ENCODE data around the gene PSMC5. TPM values are rescaled to one million over a fixed set of nuclear protein-coding genes. Genes with fewer than 3 reads are reported as not detected.

The PSMC5 gene
- total RNA-seq, 3 donors from 2014 or later: 272 to 298 (median 280) TPM

Other genes with a start within 250 kb of the PSMC5 start
- 10 to 100 TPM; 38.9 to 47.0 (median 40.7) TPM for gene TACO1, start 226.5 kb upstream of the PSMC5 start, total RNA-seq
- 10 to 100 TPM; 17.9 to 21.6 (median 17.9) TPM for gene MAP3K3, start 205.0 kb upstream of the PSMC5 start, total RNA-seq
- 100 to 1,000 TPM; 119 to 169 (median 146) TPM for gene LIMD2, start 127.3 kb upstream of the PSMC5 start, total RNA-seq
- 10 to 100 TPM; 35.8 to 37.7 (median 35.9) TPM for gene STRADA, start 85.6 kb upstream of the PSMC5 start, total RNA-seq
- 100 to 1,000 TPM in 2 of 3 donors, 10 to 100 TPM in 1; 99.5 to 103 (median 102) TPM for gene CCDC47, start 53.8 kb upstream of the PSMC5 start, total RNA-seq
- gene DDX42, start 53.3 kb upstream of the PSMC5 start, total RNA-seq: 100 to 1,000 TPM in 1 of 3 donors, 10 to 100 TPM in 2; 95.1 to 112 (median 95.3) TPM
- 100 to 1,000 TPM; 123 to 169 (median 157) TPM for gene FTSJ3, start 232 bp downstream of the PSMC5 start, total RNA-seq
- gene SMARCD2, start 15.3 kb downstream of the PSMC5 start, total RNA-seq: 10 to 100 TPM; 81.4 to 87.9 (median 83.8) TPM
- not detected for gene CSH2, start 46.2 kb downstream of the PSMC5 start, total RNA-seq
- not detected for gene GH2, start 54.5 kb downstream of the PSMC5 start, total RNA-seq
- gene CSH1, start 69.1 kb downstream of the PSMC5 start, total RNA-seq: not detected
- gene CSHL1, start 83.8 kb downstream of the PSMC5 start, total RNA-seq: not detected
- not detected for gene GH1, start 91.4 kb downstream of the PSMC5 start, total RNA-seq
- 10 to 100 TPM; 15.3 to 21.6 (median 17.1) TPM for gene CD79B, start 104.9 kb downstream of the PSMC5 start, total RNA-seq
- under 1 TPM in 2 of 3 donors, not detected in 1; 0.05 to 0.14 TPM for gene SCN4A, start 145.5 kb downstream of the PSMC5 start, total RNA-seq
- gene PRR29, start 170.9 kb downstream of the PSMC5 start, total RNA-seq: under 1 TPM in 1 of 3 donors, not detected in 2; 0.16 TPM
- 10 to 100 TPM; 67.0 to 88.9 (median 77.1) TPM for gene ICAM2, start 193.2 kb downstream of the PSMC5 start, total RNA-seq

Data from activated T-cell treated with anti-CD3 and anti-CD28 coated beads, Interleukin-2, amount 50 U/mL, for 4 hours (primary cell).